ENCODE results near the gene AGPAT2. TPM values are rescaled to one million over a fixed set of nuclear protein-coding genes. Genes with fewer than 3 reads are reported as not detected.

Gene AGPAT2
- total RNA-seq, 1 donor from 2014 or later = 16.6 TPM

DNA sequence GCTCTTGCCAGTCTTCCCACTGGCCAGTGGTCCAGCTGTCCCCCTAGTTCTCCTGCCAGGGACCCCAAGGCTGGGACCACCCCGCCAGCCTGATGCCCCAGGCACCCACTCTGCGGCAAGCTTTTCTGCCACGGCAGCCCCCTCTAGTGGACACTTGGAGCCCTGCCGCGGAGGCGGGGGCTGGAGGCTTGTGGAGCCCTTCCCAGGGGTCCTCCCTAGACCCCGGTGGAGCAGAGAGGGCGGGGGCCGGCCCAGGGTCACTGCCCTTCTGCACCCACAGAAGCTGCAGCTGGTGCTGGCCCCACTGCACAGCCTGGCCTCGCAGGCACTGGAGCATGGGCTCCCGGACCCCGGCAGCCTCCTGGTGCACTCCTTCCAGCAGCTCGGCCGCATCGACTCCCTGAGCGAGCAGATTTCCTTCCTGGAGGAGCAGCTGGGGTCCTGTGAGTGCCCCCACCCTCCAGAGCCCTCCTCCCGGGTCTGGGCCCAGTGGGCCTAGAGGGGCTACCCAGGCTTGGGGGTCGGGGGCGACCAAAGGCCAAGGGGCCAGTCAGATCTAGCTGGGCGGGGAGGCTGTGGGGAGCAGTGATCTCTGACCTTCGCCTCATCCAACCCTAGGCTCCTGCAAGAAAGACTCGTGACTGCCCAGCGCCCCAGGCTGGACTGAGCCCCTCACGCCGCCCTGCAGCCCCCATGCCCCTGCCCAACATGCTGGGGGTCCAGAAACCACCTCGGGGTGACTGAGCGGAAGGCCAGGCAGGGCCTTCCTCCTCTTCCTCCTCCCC is 15.4 kb downstream of the AGPAT2 start:
- Mint-ChIP-seq H3K4me1 (no peaks in the 10 kb centered on the region), H3K36me3 (ENCODE audit: low read depth) (peaks cover 12% of the 10 kb centered on the region), H3K27me3 (peaks cover 3% of the 10 kb centered on the region), H3K27ac (no peak overlapping the region), H3K4me3 (no peak overlapping the region), H3K9me3 (no peaks in the 10 kb centered on the region)
- ChIA-PET POLR2A (interaction anchor here (0.7 to 1.0 kb wide), 3 partner anchors 29 to 56 kb away, joined by 5 to 8 read pairs (median 5); no protein-coding TSS in a partner anchor), CTCF (interaction anchor here (0.6 to 2.1 kb wide), 5 partner anchors 10 to 184 kb away, joined by 3 to 7 read pairs (median 3); no protein-coding TSS in a partner anchor)
- TF ChIP-seq, protein P1, sequence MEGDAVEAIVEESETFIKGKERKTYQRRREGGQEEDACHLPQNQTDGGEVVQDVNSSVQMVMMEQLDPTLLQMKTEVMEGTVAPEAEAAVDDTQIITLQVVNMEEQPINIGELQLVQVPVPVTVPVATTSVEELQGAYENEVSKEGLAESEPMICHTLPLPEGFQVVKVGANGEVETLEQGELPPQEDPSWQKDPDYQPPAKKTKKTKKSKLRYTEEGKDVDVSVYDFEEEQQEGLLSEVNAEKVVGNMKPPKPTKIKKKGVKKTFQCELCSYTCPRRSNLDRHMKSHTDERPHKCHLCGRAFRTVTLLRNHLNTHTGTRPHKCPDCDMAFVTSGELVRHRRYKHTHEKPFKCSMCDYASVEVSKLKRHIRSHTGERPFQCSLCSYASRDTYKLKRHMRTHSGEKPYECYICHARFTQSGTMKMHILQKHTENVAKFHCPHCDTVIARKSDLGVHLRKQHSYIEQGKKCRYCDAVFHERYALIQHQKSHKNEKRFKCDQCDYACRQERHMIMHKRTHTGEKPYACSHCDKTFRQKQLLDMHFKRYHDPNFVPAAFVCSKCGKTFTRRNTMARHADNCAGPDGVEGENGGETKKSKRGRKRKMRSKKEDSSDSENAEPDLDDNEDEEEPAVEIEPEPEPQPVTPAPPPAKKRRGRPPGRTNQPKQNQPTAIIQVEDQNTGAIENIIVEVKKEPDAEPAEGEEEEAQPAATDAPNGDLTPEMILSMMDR (IDR thresholded peaks at IDR 0.05) = peak; percentile 28
- intact Hi-C loops (cut with micrococcal nuclease) = no loop called here
- ATAC-seq (ENCODE audit: low read depth) (peak; percentile 64), DNase-seq (peak; percentile 51)

DNA sequence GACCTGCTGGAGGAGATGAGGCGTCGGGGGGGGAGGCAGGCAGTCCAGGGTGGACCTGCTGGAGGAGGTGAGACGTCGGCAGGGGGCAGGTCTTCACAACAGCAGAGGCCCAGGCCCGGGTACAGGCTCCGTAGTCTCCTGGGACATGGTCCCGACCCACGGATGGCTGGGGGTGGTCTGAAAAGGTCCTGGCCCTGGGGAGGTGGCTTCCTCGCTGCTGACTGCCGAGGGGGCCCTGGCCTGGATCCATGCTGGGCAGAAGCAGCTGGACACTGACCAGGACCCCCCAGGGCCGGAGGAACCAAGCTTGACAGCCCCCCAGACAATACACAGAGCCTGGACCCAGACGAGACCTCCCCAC is 16.0 kb downstream of the AGPAT2 start:
- intact Hi-C loops (cut with micrococcal nuclease) = no loop called here
- ATAC-seq (ENCODE audit: low read depth) (no peak), DNase-seq (no peak)
- ChIA-PET POLR2A (interaction anchor here (0.7 to 0.8 kb wide), 2 partner anchors 30 to 55 kb away, joined by 5 to 8 read pairs; no protein-coding TSS in a partner anchor), CTCF (interaction anchor here (0.6 to 2.1 kb wide), 5 partner anchors 9 to 183 kb away, joined by 3 to 7 read pairs (median 3); no protein-coding TSS in a partner anchor)
- Mint-ChIP-seq H3K9me3 (no peaks in the 10 kb centered on the region), H3K36me3 (ENCODE audit: low read depth) (peaks cover 11% of the 10 kb centered on the region), H3K4me1 (no peaks in the 10 kb centered on the region), H3K27me3 (peaks cover 7% of the 10 kb centered on the region), H3K27ac (no peak overlapping the region), H3K4me3 (no peak overlapping the region)
- TF ChIP-seq, protein P1 (IDR thresholded peaks at IDR 0.05) = no peak

DNA sequence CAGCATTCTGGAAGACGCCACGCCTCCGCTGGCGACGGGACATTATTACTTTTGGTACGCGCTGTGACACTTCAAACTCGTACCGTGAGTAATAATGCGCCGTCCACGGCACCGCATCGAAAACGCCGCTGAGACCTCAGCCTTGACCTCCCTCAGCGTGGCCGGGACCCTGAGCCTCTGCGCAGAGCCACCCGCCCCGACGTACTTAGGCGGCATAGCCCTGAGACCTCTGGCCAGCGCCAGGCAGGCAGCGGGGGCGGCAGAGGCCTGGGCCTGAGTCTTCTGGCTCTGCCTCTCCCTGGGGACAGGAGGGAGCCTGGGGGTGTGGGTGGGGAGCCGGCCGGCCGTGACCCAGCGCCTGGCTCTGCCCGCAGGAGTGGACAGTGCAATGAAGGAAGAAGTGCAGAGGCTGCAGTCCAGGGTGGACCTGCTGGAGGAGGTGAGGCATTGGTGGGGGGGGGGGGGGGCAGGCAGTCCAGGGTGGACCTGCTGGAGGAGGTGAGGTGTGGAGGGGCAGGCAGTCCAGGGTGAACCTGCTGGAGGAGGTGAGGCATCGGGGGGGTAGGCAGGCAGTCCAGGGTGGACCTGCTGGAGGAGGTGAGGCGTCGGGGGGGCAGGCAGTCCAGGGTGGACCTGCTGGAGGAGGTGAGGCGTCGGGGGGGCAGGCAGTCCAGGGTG is 16.5 kb downstream of the AGPAT2 start:
- no peaks in the 10 kb centered on the region for H3K4me1 Mint-ChIP-seq
- H3K4me3 Mint-ChIP-seq = no peak overlapping the region
- TF ChIP-seq, protein P1 (IDR thresholded peaks at IDR 0.05) = no peak
- CTCF ChIA-PET = interaction anchor here (0.6 to 1.1 kb wide), 2 partner anchors 9 to 52 kb away, joined by 3 read pairs; no protein-coding TSS in a partner anchor
- DNase-seq = no peak
- H3K27me3 Mint-ChIP-seq = peaks cover 7% of the 10 kb centered on the region
- peaks cover 11% of the 10 kb centered on the region for H3K36me3 Mint-ChIP-seq (ENCODE audit: low read depth)
- ATAC-seq (ENCODE audit: low read depth) = no peak
- intact Hi-C loops (cut with micrococcal nuclease) = no loop called here
- no peak overlapping the region for H3K27ac Mint-ChIP-seq
- no peaks in the 10 kb centered on the region for H3K9me3 Mint-ChIP-seq
- POLR2A ChIA-PET = no interaction called here

DNA sequence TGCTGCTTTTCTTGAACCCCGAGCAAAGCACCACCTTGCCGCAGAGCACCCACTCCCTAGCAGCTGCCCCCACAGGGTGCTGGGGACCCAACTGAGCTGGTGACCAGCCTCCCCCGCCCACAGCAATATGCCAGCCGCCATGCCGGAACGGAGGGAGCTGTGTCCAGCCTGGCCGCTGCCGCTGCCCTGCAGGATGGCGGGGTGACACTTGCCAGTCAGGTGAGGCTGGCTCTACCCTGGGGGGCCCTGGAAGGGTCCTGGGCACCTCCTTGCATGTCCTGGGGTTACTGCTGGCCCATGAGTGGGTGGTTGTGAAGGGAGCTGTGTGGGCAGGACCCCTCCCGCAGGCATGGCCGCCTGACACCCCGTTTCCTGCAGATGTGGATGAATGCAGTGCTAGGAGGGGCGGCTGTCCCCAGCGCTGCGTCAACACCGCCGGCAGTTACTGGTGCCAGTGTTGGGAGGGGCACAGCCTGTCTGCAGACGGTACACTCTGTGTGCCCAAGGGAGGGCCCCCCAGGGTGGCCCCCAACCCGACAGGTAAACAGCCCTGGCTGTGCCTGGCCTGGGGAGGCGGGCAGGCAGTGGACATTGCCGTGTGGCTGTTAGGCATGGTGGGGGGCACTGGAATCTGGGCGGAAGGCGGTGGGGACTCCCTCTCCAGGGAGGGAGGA is 17.3 kb downstream of the AGPAT2 start:
- DNase-seq (no peak), ATAC-seq (ENCODE audit: low read depth) (no peak)
- Mint-ChIP-seq H3K36me3 (ENCODE audit: low read depth) (peaks cover 11% of the 10 kb centered on the region), H3K4me3 (no peak overlapping the region), H3K27me3 (peaks cover 9% of the 10 kb centered on the region), H3K27ac (no peak overlapping the region), H3K9me3 (no peaks in the 10 kb centered on the region), H3K4me1 (peaks cover 3% of the 10 kb centered on the region)
- TF ChIP-seq, protein P1 (IDR thresholded peaks at IDR 0.05) = no peak
- intact Hi-C loops (cut with micrococcal nuclease) = loop anchor here (2.0 to 10.0 kb wide), 2 partner anchors 17 to 45 kb away; partner anchors contain the start of genes AGPAT2 and DIPK1B
- CTCF ChIA-PET = no interaction called here
- POLR2A ChIA-PET = no interaction called here

All from activated B cell treated with CpG ODN at 0.5 μM for 24 hours (primary cell).